NCI-H69 (cell line): Measurements from ENCODE around the gene PACSIN2.
"Not testable (repeated sequence)": the region's sequence is repeated elsewhere in the genome, so short reads cannot be mapped to it uniquely, and the experiment has no call there.

ENCODE experiments used
- DNase-seq: peaks from one replicate; lab custom pipeline; 2025; lab: John Stamatoyannopoulos, UW

PACSIN2 gene

DNA sequence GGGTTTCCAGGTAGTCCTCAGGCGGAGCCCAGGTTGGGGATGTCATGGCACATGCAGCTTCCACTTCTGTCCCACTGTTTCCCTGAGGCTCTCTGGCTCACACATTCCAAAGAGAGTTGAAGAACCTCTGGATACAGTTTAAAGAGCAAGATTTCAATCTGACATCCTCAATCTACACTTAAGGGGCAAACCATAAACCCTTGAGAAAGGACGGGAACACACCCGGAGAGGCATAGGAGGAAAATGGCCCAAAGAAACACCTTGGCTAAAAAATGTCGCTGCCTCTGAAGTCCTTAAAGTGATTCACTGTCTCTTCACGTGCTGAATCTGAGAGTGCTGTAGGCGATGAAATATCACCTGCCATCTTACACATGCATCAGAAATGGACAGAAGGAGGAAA is 87.0 kb downstream of the PACSIN2 start:
- no peak for DNase-seq

DNA sequence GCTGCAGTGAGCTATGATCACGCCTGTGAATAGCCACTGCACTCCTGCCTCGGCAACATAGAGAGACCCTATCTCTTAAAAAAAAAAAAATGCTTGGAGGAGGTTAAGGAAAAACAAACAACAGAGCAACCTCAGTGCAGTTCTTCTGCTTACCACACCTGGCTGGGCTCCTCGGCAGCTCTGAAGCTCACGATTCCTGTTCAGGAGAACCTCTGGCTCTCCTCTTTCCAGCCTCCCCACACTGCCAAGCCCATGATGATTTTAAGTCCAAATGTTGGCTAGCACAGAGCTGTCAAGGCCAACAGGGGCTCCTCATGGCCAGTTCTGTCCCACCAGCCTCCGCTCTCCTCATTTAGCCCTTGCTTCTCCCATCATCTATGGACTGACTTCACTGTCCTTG is 88.2 kb downstream of the PACSIN2 start:
- no peak for DNase-seq

DNA sequence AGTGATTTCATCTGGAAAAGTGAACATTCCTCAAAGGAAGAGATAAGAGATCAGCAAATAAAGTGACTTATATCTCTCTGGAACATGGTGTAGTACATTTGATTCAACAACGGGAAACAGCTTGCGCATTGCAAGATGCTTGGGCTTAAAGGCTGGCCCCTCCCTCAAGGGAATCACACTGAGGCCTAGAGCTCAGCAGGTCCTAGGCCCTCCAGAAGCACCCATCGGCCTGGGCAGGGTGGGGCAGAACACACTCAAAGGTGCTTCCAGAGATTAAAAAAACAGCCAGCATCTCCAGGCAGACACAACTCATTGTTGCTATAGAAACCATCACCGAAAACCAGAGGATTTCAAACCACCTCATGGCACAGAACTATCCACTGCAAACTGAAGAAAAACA is 88.8 kb downstream of the PACSIN2 start:
- no peak for DNase-seq

DNA sequence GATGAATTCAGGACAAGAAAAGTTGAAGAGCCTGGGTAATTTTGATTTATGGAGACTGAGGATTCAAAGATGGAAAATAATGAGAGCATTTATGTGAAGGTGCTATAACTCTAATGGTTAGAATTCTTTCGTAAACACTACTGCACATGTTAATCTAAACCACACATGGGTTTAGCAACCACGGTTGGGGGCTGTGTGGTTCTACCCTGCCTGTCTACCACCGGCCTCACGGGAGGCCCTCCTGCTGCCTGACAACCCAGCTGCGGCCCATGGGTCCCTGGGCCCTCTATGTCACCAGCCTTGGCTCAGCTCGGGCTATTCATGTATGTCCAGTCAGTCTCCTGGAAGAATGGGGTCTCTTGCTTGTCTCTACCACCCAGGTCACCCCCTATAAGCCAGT is 89.4 kb downstream of the PACSIN2 start:
- no peak for DNase-seq

DNA sequence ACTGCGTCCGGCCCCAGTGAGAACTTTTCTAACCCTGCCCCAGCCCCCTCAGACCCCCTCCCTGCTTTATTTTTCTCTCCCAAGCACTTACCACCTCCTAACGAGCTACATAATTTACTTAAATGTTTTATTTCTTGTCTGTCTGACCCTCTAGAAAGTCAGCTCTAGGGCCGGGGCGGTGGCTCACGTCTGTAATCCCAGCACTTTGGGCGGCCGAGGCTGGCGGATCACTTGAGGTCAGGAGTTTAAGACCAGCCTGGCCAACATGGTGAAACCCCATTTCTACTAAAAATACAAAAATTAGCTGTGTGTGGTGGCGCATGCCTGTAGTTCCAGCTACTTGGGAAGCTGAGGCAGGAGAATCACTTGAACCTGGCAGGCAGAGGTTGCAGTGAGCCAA is 89.9 kb downstream of the PACSIN2 start:
- not testable (repeated sequence) for DNase-seq

DNA sequence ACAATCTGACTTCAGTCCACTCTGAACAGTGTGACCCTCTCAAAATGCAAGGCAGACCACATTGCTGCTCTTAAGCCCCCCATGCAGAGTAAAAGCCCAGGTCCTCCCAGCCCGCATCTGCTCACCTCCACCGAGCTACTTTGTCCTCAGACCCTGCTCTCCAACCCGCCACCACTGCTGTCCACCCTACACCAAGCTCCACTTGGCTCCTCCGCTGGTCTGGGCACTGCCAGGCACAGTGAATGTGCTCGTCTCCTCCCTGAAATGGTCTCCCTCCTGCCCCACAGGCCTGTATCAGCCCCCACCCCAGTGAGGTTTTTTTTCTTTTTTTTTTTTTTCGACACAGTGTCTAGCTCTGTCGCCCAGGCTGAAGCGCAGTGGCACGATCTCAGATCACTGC is 90.5 kb downstream of the PACSIN2 start:
- no peak for DNase-seq

DNA sequence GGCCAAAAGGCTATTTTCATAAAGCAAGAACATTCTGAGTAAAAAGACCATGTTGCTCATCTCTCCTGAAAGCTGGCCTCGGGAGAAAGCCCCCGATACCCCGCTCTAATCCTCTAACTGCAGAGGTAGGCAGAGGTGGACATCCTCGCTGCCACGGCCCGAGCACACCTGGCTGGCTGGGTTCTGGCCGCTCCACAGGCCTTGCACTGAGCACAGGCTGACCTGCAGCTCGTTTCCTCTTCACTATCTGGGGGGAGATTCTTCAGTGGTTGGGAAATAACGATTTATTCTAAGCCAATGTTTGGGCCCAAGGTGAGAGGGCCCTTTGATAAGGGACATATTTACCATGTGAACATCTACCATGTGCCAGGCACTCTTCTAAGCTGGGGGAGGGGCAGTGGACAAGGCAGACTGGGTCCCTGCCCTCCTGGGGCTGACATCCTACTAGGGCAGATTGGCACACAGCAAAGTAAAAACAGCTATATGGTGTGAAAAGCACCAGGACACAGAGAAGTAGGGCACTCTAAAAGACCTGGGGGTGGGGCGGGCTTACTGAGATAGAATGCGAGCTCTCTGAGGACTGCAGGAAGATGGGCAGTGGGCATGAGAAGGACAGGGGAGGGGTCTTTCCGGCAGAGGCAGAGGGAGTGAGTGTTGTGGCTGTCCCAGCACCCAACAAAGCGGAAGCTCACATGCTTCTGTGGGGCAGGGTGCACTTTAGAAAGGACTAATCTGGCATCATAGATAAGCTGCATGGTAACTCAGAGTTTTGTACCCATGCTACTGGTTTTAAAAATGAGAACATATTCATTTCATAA is 92.4 kb downstream of the PACSIN2 start:
- DNase-seq, result no peak

DNA sequence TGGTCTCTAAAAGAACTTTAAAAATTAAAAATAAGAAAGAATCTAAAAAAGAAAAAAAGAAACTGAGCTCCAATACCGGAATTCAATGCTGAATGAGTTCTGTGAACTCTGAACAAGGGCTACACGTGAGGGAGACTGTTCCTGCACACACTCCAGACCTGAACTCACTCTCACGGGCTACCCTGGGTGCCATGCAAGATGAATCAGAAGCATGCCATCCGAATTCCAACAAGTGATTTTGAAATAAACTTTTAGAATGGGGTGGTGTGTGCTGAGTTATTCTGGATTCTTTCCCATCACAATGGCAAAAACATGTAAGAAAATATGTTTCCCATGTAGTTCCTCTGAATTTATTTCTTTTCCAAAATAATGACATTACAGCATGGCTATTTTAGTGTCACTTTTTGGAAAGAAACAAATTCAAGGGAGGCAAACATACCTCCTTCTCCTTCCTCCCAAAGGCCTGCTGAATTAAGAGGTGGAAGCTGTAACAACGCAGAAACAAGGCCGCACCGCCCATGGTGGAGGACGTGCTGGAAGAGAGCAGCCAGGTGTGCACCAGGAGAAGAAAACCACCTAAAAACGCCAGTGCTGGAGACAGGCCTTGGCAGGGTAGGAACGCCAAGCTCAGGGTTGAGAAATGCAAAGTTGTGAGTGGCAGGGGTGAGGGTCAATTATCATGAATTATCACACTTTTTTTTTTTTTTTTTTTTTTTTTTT is 94.7 kb downstream of the PACSIN2 start:
- no peak for DNase-seq

DNA sequence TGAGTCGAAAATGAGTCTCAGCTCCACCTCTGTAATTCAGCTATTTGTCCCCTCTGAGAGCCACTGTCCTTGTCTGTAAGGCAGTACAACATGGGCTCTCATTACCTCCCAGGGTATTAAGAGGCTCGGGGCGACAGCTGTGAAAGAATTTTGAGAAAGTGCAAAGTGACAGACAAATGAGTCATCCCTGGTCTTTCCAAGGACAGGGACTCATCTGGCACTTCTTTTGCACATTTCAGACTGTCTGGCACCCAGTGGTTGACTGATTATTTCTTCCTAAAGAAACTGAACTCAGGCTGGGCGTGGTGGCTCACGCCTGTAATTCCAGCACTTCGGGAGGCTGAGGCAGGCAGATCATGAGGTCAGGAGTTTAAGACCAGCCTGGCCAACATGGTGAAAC is 95.8 kb downstream of the PACSIN2 start:
- DNase-seq, result peak; percentile 28

DNA sequence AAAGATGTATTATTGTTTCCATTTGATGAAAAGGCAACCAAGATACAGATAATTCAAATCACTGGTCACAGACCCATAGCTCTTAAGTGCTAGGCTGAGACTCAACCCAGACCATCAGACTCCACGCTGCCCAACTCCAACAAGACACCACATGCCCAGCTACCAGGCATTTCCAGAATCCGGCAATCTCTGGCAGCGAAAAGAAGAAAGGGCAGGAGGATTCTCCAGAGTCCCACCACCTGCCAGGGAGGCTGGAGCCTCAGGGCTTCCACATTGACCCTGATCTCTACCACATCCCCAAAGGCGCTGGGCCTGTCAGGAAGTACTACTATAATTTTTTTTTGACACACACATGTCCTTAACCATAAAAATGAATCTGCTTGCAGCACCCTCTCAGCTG is 96.4 kb downstream of the PACSIN2 start:
- peak; percentile 48 for DNase-seq

DNA sequence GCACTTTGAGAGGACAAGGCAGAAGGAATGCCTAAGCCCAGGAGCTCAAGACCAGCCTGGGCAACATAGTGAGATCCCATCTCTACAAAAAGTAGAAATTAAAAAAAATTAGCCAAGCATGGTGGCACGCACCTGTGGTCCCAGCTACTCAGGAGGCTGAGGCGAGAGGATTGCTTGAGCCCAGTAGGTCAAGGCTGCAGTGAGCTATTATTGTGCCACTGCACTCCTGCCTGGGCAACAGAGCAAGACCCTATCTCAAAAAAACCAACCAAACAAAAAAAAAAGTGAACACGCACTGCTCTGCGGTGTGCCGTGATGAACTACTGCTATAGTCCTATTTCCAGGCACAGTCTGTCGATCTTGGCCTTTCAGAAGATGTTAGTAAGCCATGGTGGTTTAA is 97.6 kb downstream of the PACSIN2 start:
- DNase-seq, result not testable (repeated sequence)

DNA sequence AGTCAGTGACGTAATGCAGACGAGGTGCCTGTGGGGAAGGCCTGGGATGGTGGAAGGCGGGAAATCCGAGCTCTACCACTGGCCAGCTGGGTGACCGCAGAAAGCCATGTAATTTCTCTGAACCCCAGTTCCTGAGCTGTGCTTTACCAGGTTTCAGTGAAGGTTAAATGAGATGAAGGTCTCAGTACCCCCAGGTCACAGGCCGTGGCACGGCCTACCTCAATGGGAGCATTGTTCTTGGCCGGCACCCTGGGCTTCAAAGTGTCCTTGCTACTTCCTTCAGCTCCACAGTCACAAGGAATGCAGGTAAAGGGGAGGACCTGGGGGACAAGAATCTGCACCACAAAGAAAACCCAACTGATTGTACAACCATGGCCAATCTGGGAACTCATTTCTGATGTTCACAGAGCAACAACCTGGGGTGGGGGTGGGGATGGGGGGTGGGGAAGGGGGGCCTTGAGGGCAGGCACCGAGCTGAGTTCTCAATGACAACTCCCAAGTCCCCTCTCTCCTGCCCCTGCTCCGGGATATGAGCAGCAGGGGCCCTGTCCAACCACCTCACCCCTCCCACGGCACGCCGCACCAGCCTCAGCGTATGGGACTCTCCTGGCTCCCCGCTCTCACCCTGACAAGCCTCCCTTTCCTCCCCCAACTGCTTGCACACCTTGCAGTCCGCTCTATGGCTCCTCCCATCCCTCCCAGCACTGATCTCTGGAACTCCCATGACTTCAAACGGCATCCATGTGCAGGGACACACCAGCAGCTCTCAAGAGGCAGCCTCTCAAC is 98.8 kb downstream of the PACSIN2 start:
- no peak for DNase-seq

DNA sequence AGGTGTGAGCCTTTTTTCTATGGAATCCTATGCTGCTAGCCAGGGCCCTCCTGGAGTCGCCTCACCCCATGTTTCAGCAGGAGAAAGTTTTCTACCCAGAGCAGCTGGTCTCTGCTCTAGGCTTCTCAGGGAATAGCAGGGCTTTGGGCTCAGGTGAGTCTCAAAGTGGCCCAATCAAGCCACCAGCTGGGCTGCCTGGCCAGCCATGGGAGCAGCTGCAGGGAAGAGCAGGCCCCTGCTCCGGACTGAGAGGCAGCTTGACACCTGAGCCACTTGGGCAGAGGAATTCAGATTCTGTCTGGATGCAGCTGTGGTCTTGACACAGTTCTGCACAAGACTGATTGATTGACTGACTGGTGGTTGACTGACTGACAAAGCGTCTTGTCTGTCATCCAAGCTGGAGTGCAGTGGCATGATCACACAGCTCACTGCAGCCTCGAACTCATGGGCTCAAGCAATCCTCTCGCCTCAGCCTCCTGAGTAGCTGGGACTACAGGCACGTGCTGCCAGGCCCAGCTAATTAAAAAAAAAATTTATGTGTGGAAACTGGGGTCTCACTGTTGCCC is 100.4 kb downstream of the PACSIN2 start:
- no peak for DNase-seq

DNA sequence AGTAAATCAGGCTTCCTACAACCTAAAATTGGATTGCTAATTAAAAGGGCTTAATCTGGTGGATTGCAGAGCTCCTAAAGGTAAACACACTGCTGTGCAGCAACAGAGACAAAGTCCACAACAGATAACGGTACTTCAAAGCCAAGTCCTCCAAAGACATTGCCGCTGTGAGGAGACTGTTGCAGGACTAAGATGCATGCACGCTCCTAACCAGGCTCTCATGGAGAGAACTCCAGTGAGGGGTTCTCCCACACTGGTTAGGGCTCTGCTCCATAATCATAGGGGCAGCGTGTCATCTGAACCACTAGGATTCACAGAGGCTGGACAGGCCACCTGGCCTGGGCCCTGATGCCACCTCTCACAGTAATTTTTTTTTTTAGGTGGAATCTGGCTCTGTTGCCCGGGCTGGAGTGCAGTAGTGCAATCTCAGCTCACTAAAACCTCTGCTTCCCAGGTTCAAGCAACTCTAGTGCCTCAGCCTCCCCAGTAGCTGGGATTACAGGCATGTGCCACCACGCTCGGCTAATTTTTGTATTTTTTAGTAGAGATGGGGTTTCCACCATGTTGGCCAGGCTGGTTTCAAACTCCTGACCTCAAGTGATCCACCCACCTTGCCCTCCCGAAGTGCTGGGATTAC is 101.0 kb downstream of the PACSIN2 start:
- DNase-seq, result no peak

DNA sequence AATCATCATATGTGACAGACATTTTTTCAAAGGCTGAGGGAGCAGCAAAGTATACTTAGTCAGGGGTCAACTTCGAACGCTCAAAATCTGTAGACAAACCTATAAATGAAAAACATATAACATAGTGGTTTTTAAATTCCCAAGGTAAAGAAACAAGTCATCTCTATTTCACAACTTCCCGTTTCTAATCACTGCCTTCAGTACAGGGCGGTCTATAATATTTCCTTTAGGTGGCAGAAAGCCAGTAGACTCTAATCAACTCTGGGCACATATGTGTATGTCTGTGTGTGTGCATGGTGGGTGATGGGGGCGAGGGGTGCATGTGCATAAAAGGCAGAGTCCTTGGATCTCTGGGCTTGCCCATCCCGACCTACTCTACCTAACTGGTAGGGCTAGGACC is 102.9 kb downstream of the PACSIN2 start:
- DNase-seq, result no peak

DNA sequence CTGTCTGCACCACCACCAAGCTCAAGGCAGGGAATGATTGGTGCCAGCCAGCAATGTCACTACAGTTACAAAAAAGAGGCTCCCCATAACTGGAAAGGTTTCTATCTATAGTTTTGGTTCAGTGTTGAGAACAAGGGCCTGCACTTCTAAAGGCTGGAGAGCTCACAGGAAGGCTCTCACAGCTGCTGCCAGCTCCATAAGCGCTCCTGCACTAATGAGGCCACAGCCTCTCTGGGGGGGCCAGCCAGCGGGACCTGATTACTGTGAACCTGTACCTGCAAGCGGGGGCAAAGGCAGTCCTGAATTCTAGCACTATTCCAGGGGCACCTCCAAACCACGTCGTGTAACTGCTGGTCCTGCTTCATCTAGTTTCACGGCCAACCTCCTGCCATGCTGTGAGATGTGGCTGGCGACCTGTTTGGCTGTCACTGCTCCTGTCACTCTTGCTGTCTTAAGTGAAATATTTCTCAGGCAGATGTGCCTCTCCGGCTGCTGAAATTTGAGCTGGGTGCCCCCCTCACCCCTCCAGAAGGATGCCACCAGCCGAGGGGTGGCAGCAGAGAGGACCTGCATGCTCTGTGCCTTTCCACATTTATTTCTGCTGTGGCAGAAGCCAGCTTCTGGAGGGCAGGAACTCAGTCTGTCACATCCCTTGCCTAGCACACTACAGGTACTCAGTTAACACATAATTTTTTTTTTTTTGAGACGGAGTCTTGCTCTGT is 104.6 kb downstream of the PACSIN2 start:
- DNase-seq, result peak; percentile 70

DNA sequence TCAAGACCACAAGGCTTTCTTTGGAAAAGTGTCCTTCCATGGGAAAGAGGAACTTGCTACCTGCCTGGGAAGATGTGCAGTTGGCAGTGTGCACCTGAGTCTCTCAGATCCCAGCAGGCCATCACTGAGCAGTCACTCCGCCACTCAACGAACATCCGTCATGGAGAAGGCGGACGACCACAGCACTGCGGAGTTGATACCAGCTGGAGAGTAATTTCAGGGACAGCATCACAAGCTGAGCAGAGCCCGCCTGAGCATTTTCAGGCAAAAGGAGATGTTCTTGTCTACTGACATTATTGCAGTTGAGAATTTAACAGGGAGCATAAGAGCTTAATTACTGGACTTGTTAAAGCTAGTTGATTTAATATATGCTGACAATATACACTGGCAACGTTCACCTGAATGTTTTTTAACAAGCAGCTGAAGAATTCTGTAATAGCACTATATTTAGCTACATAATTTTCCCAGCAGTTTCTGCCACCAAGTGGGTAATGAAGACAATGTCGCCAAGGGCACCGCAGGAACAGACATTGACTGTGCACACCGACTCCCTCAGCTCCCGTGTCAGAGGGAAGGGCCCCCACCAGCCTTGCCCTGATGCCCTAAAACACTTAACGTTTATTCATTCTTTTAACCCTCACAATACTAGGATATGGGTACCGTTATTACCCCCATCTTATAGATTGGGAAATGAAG is 105.4 kb downstream of the PACSIN2 start:
- peak; percentile 61 for DNase-seq

DNA sequence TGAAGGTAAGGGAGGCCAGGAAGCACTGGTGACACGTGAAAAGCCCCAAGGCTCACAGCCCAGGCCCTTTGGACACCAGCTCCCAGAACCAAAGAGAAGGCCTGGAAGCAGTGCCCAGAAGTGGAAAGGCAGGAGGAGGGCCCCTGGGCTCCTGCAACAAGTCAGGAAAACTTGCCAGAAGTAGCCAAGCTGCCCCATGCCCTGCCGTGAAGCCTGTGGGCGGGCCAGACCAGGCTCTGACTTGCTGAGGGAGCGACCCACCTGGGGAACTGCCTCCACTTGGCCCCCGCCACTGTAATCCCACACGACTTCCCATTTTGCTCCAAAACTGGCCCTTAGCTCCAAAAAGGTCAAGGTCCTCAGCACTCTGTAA is 106.6 kb downstream of the PACSIN2 start:
- DNase-seq, result no peak

DNA sequence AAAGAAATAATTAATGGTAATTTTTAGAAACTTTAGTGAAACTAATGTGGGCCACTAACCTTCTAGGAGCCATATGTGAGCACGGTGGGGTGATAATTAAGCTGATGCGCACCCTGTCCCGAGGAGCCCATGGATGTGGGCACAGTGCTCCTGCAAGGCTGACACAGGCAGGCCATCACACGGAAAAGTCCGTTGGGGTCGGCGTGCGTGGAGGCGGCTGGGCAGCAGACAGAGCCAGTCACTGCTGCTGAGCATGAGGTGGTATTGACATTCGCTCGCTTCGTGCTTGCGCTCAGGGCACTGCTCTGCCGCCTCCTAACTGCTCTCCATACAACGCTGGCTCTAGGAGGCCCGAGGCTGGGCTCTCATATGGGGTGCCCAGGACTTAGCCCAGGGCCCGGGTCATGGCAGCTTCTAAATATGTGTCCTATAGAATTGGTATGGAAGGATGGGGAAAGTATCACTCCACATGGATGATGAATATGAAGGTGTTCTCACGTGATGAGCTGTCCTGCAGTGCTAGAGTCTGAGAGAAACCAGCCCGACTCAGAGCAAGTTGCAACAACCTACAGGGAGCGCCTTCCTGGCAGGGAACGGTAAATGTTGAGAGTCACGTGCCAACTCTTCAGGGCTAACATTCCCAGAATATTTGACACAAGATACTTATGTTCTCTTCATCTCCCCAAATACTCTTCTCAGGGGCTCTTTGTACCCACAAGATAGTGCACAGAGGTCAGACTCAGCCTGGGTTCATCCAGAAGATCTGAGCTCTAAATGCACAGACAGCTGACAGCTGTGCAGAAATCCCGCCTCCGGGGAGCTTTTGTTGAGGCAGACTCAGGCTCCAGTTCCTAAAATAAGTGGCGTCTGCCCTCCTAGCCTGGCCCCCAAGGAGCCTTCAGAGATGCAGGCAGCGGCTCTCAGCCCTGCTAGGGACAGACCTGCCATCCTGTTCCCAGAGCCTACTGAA is 107.3 kb downstream of the PACSIN2 start:
- peak; percentile 49 for DNase-seq
